Measurements from ENCODE around the gene SRGAP1.

SRGAP1 gene

DNA sequence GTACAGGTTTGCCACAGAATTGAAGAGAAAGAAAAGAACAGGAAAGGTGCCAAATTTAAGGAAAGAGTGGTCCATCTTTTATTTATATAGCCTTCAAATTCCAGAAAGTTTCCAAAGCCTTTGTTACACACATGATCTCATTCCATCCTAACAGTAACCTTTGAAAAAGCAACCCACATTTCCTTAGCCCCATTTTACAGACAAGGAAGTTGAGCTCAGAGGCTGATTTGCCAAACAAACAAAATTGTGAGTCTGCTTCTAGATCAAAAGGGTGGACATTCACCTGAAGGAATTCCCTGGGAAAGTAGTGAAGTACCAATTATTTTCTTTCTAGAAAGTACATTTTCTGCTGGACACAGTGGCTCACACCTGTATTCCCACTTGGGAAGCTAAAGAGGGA is 345.6 kb downstream of the SRGAP1 start:
- no peak overlapping the region for H3K23ac ChIP-seq (ENCODE audit: low read depth, low read length, poor library complexity)
- H3K27ac ChIP-seq (replicated peaks; ENCODE audit: low read length): no peak overlapping the region
- H2AFZ ChIP-seq (ENCODE audit: low read length): no peak overlapping the region
- no peak overlapping the region for H2BK120ac ChIP-seq (ENCODE audit: low read depth, low read length)
- H2BK5ac ChIP-seq (ENCODE audit: low read length): no peak overlapping the region
- H3K14ac ChIP-seq (ENCODE audit: low read length): no peak overlapping the region
- H2BK12ac ChIP-seq (ENCODE audit: low read length): no peak overlapping the region
- no peak overlapping the region for H4K91ac ChIP-seq (ENCODE audit: low read depth, low read length, poor library complexity)
- H2BK15ac ChIP-seq (ENCODE audit: low read length): no peak overlapping the region
- H3K4me1 ChIP-seq (ENCODE audit: control insufficient read depth in 2 of 2, insufficient read depth in 1 of 2, low read depth in 1 of 2, low read length in 2 of 2): no peaks in the 10 kb centered on the region
- H3K79me1 ChIP-seq (ENCODE audit: low read depth, low read length): no peaks in the 10 kb centered on the region
- H3K4ac ChIP-seq (ENCODE audit: low read length): no peak overlapping the region
- no peak overlapping the region for H4K8ac ChIP-seq (ENCODE audit: low read depth, low read length)
- H2AK5ac ChIP-seq (ENCODE audit: low read depth, low read length): no peak overlapping the region
- no peaks in the 10 kb centered on the region for H3K27me3 ChIP-seq (ENCODE audit: control insufficient read depth in 3 of 3, insufficient read depth in 3 of 3, low read depth in 1 of 3, low read length in 3 of 3)
- H3K9me3 ChIP-seq (replicated peaks in 1 of 2; ENCODE audit: control insufficient read depth in 2 of 2, insufficient read depth in 1 of 2, low read depth in 1 of 2, low read length in 2 of 2): no peaks in the 10 kb centered on the region
- H3K4me3 ChIP-seq (ENCODE audit: low read length in 2 of 2): no peak overlapping the region
- peaks cover 0 to 8% of the 10 kb centered on the region in 2 donors for H3K36me3 ChIP-seq (replicated peaks in 1 of 2; ENCODE audit: control insufficient read depth in 2 of 2, insufficient read depth in 2 of 2, low read length in 2 of 2)
- DNase-seq (ENCODE audit: low spot score): no peak
- no peak overlapping the region for H3K9ac ChIP-seq (ENCODE audit: low read depth, low read length, poor library complexity)
- H3K18ac ChIP-seq (ENCODE audit: low read length): no peak overlapping the region
- H3K4me2 ChIP-seq (ENCODE audit: insufficient read depth, low read length, poor library complexity, severe bottlenecking): no peak overlapping the region

DNA sequence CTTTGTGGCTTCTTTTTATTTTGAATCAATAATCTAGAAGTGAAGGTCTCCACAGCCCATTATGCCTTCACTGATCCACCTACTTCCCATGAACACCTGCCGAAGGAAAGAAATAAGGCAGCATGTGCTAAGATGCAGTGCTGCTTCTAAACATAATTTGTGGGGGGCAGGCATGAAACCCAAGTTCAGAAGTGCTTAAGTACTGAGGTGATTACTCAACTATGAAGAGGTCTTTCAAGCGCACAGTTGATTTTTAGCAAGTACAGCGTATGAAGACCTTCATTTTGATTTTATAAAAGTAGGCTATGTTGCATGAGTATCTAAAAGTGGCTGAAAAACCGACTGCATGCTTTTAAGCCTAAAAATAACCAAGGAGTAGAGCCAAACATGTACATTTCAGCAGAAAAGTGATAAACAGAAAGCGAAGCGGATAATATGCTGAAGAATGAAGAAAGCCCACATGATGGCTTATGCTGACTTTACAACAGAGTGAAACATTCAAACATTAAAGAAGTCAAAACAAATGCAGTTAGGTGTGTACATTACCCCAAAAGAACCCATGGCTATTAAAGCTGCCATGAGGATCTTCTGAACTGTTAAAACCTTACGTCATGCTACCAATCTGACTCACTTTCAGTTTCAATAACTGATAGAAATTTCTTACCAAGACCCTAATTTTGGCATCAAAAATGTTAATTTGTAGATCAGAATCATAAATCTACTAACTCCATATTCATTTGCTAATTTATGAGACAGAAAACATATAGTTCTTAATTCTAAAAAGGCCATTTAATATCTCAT is 348.3 kb downstream of the SRGAP1 start:
- Histone ChIP-seq H3K79me1 (ENCODE audit: low read depth, low read length) (no peaks in the 10 kb centered on the region), H2BK12ac (ENCODE audit: low read length) (no peak overlapping the region), H3K27ac (replicated peaks; ENCODE audit: low read length) (no peak overlapping the region), H3K18ac (ENCODE audit: low read length) (no peak overlapping the region), H3K4ac (ENCODE audit: low read length) (no peak overlapping the region), H3K23ac (ENCODE audit: low read depth, low read length, poor library complexity) (no peak overlapping the region), H2BK5ac (ENCODE audit: low read length) (no peak overlapping the region), H3K4me3 (ENCODE audit: low read length in 2 of 2) (no peak overlapping the region), H3K14ac (ENCODE audit: low read length) (no peak overlapping the region), H3K4me1 (ENCODE audit: control insufficient read depth in 2 of 2, insufficient read depth in 1 of 2, low read depth in 1 of 2, low read length in 2 of 2) (no peaks in the 10 kb centered on the region), H4K8ac (ENCODE audit: low read depth, low read length) (no peak overlapping the region), H2AFZ (ENCODE audit: low read length) (no peak overlapping the region), H3K4me2 (ENCODE audit: insufficient read depth, low read length, poor library complexity, severe bottlenecking) (no peak overlapping the region), H4K91ac (ENCODE audit: low read depth, low read length, poor library complexity) (no peak overlapping the region), H2BK120ac (ENCODE audit: low read depth, low read length) (no peak overlapping the region), H3K9ac (ENCODE audit: low read depth, low read length, poor library complexity) (no peak overlapping the region), H3K27me3 (ENCODE audit: control insufficient read depth in 3 of 3, insufficient read depth in 3 of 3, low read depth in 1 of 3, low read length in 3 of 3) (no peaks in the 10 kb centered on the region), H2AK5ac (ENCODE audit: low read depth, low read length) (no peak overlapping the region), H3K9me3 (replicated peaks in 1 of 2; ENCODE audit: control insufficient read depth in 2 of 2, insufficient read depth in 1 of 2, low read depth in 1 of 2, low read length in 2 of 2) (no peaks in the 10 kb centered on the region), H3K36me3 (replicated peaks in 1 of 2; ENCODE audit: control insufficient read depth in 2 of 2, insufficient read depth in 2 of 2, low read length in 2 of 2) (peaks cover 0 to 8% of the 10 kb centered on the region in 2 donors), H2BK15ac (ENCODE audit: low read length) (no peak overlapping the region)
- WGBS, 2 donors (ENCODE audit: extremely low coverage in 2 of 2, insufficient read length in 2 of 2, insufficient replicate concordance in 1 of 2): no CpG with 5 or more reads among the region's 7 CpGs
- DNase-seq (ENCODE audit: low spot score): no peak

DNA sequence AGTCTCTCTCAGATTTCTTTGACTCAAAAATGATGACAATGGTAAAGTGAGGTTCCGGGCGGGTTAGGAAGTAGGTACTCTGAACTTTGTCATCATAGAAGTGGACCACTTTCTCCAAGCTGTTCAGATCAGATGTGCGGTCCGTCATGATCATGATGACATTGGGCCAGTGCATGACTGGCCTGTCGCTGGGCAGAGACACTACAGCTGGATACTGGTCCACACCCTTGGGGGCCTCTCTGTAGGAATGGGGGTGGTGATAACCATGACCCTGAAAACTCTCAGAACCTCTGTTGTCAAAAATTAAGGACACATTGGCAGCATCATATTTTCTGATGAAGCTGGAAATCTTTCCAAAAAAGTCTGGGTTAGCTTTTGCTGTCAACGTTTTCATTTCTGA is 349.4 kb downstream of the SRGAP1 start:
- H2BK12ac ChIP-seq (ENCODE audit: low read length): no peak overlapping the region
- no peaks in the 10 kb centered on the region for H3K79me1 ChIP-seq (ENCODE audit: low read depth, low read length)
- DNase-seq (ENCODE audit: low spot score): no peak
- no peak overlapping the region for H4K8ac ChIP-seq (ENCODE audit: low read depth, low read length)
- H3K4me2 ChIP-seq (ENCODE audit: insufficient read depth, low read length, poor library complexity, severe bottlenecking): no peak overlapping the region
- H3K4ac ChIP-seq (ENCODE audit: low read length): no peak overlapping the region
- no peak overlapping the region for H3K14ac ChIP-seq (ENCODE audit: low read length)
- no peak overlapping the region for H2BK120ac ChIP-seq (ENCODE audit: low read depth, low read length)
- peaks cover 0 to 8% of the 10 kb centered on the region in 2 donors for H3K36me3 ChIP-seq (replicated peaks in 1 of 2; ENCODE audit: control insufficient read depth in 2 of 2, insufficient read depth in 2 of 2, low read length in 2 of 2)
- H2AK5ac ChIP-seq (ENCODE audit: low read depth, low read length): no peak overlapping the region
- no peaks in the 10 kb centered on the region for H3K9me3 ChIP-seq (replicated peaks in 1 of 2; ENCODE audit: control insufficient read depth in 2 of 2, insufficient read depth in 1 of 2, low read depth in 1 of 2, low read length in 2 of 2)
- no peak overlapping the region for H4K91ac ChIP-seq (ENCODE audit: low read depth, low read length, poor library complexity)
- no peak overlapping the region for H2AFZ ChIP-seq (ENCODE audit: low read length)
- no peak overlapping the region for H3K27ac ChIP-seq (replicated peaks; ENCODE audit: low read length)
- no peak overlapping the region for H3K18ac ChIP-seq (ENCODE audit: low read length)
- no peaks in the 10 kb centered on the region for H3K27me3 ChIP-seq (ENCODE audit: control insufficient read depth in 3 of 3, insufficient read depth in 3 of 3, low read depth in 1 of 3, low read length in 3 of 3)
- no peak overlapping the region for H2BK5ac ChIP-seq (ENCODE audit: low read length)
- WGBS, 2 donors (ENCODE audit: extremely low coverage in 2 of 2, insufficient read length in 2 of 2, insufficient replicate concordance in 1 of 2): no CpG with 5 or more reads among the region's 6 CpGs
- H3K4me3 ChIP-seq (ENCODE audit: low read length in 2 of 2): no peak overlapping the region
- no peak overlapping the region for H3K23ac ChIP-seq (ENCODE audit: low read depth, low read length, poor library complexity)
- H2BK15ac ChIP-seq (ENCODE audit: low read length): no peak overlapping the region
- no peaks in the 10 kb centered on the region for H3K4me1 ChIP-seq (ENCODE audit: control insufficient read depth in 2 of 2, insufficient read depth in 1 of 2, low read depth in 1 of 2, low read length in 2 of 2)
- H3K9ac ChIP-seq (ENCODE audit: low read depth, low read length, poor library complexity): no peak overlapping the region

DNA sequence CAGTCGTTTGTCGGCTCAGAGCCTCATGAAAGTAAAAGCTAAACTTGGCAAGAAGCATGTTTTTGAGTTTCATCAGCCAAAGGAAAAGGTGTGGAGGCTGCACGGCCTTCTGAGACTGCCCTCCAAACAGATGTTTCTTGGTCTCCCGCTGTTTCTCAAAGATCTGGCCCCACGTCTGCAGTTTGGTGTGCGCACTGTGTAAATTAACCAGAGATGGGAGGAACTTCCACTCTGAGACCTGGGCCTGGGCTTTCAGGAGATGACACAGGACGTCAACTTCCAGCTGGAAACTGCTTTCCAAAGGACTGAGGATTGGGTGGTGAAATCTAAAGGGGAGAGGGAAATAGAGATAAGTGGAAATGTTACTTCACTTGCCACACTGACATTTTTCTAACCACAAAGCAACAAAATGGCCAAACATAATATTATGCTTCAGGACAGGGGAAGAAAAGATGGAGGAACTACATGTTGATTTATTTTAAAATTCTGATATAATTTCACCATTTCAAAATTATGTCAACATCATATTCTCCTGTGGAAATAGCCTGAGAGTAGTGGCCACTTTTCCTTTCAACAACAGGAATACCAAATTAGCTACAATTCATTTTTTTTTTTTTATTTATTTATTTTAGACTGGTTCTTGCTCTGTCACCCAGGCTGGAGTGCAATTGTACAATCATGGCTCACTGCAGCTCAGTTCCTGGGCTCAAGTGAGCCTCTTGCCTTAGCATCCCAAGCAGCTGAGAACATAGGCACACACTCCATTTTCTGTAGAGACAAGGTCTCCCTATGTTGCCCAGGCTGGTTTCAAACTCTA is 350.0 kb downstream of the SRGAP1 start:
- no peaks in the 10 kb centered on the region for H3K9me3 ChIP-seq (replicated peaks in 1 of 2; ENCODE audit: control insufficient read depth in 2 of 2, insufficient read depth in 1 of 2, low read depth in 1 of 2, low read length in 2 of 2)
- H2BK120ac ChIP-seq (ENCODE audit: low read depth, low read length): no peak overlapping the region
- H2BK5ac ChIP-seq (ENCODE audit: low read length): no peak overlapping the region
- no peak overlapping the region for H3K4me3 ChIP-seq (ENCODE audit: low read length in 2 of 2)
- H3K36me3 ChIP-seq (replicated peaks in 1 of 2; ENCODE audit: control insufficient read depth in 2 of 2, insufficient read depth in 2 of 2, low read length in 2 of 2): peaks cover 0 to 8% of the 10 kb centered on the region in 2 donors
- no peak overlapping the region for H3K18ac ChIP-seq (ENCODE audit: low read length)
- H3K27ac ChIP-seq (replicated peaks; ENCODE audit: low read length): no peak overlapping the region
- H2BK12ac ChIP-seq (ENCODE audit: low read length): no peak overlapping the region
- H3K4me2 ChIP-seq (ENCODE audit: insufficient read depth, low read length, poor library complexity, severe bottlenecking): no peak overlapping the region
- no peak overlapping the region for H4K91ac ChIP-seq (ENCODE audit: low read depth, low read length, poor library complexity)
- H3K9ac ChIP-seq (ENCODE audit: low read depth, low read length, poor library complexity): no peak overlapping the region
- H3K4me1 ChIP-seq (ENCODE audit: control insufficient read depth in 2 of 2, insufficient read depth in 1 of 2, low read depth in 1 of 2, low read length in 2 of 2): no peaks in the 10 kb centered on the region
- H2AK5ac ChIP-seq (ENCODE audit: low read depth, low read length): no peak overlapping the region
- H3K27me3 ChIP-seq (ENCODE audit: control insufficient read depth in 3 of 3, insufficient read depth in 3 of 3, low read depth in 1 of 3, low read length in 3 of 3): no peaks in the 10 kb centered on the region
- no peak overlapping the region for H4K8ac ChIP-seq (ENCODE audit: low read depth, low read length)
- H2BK15ac ChIP-seq (ENCODE audit: low read length): no peak overlapping the region
- H3K23ac ChIP-seq (ENCODE audit: low read depth, low read length, poor library complexity): no peak overlapping the region
- WGBS, 2 donors (ENCODE audit: extremely low coverage in 2 of 2, insufficient read length in 2 of 2, insufficient replicate concordance in 1 of 2): no CpG with 5 or more reads among the region's 7 CpGs
- no peak for DNase-seq (ENCODE audit: low spot score)
- H2AFZ ChIP-seq (ENCODE audit: low read length): no peak overlapping the region
- no peak overlapping the region for H3K14ac ChIP-seq (ENCODE audit: low read length)
- no peak overlapping the region for H3K4ac ChIP-seq (ENCODE audit: low read length)
- H3K79me1 ChIP-seq (ENCODE audit: low read depth, low read length): no peaks in the 10 kb centered on the region

All from neuronal stem cell (in vitro differentiated cells).